BE2C (cell line): ENCODE measurements around the gene FSTL4.

Source experiments
- DNase-seq: peaks from one replicate; pipeline ENCODE4 v3.0.0-alpha.2; 2020
- H3K27me3 ChIP-seq: fragments of 250-450 bp; sonication (Bioruptor Pico); 2 replicates; pipeline ENCODE4 v1.5.1; 2020; ENCODE audit warnings: mild to moderate bottlenecking
- H3K36me3 ChIP-seq: fragments of 250-450 bp; sonication (Bioruptor Pico); 2 replicates; pipeline ENCODE4 v1.5.1; 2020; ENCODE audit warnings: mild to moderate bottlenecking
- H3K4me1 ChIP-seq: fragments of 250-450 bp; sonication (Bioruptor Pico); 2 replicates; pipeline ENCODE4 v1.5.1; 2020
- H3K4me3 ChIP-seq: 2 replicates; pipeline ENCODE4 v1.5.1; 2011; ENCODE audit warnings: low read depth, low read length
- H3K9me3 ChIP-seq: fragments of 250-450 bp; sonication (Bioruptor Pico); 2 replicates; pipeline ENCODE4 v1.5.1; 2020
- TF ChIP-seq, protein P1 (sequence below): IDR thresholded peaks from 2 replicates; pipeline ENCODE4 v1.5.1; 2012; ENCODE audit warnings: mild to moderate bottlenecking, low read depth, low read length

Gene FSTL4

DNA sequence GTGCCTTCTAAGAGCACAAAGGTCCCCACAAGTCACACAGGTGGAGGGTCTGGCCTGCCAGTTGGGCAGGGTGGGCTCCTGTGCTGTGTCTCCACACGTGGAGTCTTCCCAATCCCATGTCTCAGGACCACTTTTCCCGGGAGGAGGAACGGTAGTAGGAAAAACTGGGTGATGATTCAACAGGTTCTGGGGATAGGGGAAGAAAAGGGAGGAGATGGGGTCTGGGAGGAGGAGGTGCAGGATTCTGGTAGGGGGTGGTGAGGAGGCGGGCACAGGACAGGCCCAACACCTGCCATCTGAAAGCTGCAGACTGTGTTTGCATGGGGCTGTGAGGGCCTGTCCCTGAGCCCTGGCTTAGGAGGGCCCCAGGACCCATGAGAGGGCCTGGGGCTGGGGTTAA is 345.4 kb downstream of the FSTL4 start:
- H3K27me3 ChIP-seq, result no peaks in the 10 kb centered on the region
- no peak for DNase-seq

DNA sequence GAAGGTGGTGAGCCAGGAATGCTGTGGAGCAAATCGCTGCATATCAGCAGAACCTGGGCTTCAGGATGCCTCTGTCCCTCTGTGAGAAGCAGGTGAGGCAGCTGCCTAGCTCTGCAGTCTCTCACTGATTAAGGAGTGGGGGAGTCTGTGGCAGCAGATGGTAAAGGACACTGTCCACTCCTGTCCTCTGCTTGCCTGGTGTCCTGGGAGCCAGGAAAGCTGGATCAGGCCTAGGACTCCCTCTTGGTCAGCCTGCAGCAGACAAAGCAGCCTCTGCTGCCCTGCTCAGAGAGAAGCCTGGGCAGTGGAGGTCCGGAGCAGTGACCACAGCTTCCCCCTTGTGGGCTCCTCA is 345.8 kb downstream of the FSTL4 start:
- Histone ChIP-seq H3K27me3 (no peaks in the 10 kb centered on the region), H3K9me3 (no peaks in the 10 kb centered on the region), H3K36me3 (no peaks in the 10 kb centered on the region), H3K4me1 (no peaks in the 10 kb centered on the region), H3K4me3 (no peak overlapping the region)
- no peak for DNase-seq
- TF ChIP-seq, protein P1, sequence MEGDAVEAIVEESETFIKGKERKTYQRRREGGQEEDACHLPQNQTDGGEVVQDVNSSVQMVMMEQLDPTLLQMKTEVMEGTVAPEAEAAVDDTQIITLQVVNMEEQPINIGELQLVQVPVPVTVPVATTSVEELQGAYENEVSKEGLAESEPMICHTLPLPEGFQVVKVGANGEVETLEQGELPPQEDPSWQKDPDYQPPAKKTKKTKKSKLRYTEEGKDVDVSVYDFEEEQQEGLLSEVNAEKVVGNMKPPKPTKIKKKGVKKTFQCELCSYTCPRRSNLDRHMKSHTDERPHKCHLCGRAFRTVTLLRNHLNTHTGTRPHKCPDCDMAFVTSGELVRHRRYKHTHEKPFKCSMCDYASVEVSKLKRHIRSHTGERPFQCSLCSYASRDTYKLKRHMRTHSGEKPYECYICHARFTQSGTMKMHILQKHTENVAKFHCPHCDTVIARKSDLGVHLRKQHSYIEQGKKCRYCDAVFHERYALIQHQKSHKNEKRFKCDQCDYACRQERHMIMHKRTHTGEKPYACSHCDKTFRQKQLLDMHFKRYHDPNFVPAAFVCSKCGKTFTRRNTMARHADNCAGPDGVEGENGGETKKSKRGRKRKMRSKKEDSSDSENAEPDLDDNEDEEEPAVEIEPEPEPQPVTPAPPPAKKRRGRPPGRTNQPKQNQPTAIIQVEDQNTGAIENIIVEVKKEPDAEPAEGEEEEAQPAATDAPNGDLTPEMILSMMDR, result no peak

More for the DNA sequence above, 345.4 kb downstream of the FSTL4 start:
- TF ChIP-seq, protein P1, result no peak
- Histone ChIP-seq H3K4me1 (no peaks in the 10 kb centered on the region), H3K9me3 (no peaks in the 10 kb centered on the region), H3K36me3 (no peaks in the 10 kb centered on the region), H3K4me3 (no peak overlapping the region)

DNA sequence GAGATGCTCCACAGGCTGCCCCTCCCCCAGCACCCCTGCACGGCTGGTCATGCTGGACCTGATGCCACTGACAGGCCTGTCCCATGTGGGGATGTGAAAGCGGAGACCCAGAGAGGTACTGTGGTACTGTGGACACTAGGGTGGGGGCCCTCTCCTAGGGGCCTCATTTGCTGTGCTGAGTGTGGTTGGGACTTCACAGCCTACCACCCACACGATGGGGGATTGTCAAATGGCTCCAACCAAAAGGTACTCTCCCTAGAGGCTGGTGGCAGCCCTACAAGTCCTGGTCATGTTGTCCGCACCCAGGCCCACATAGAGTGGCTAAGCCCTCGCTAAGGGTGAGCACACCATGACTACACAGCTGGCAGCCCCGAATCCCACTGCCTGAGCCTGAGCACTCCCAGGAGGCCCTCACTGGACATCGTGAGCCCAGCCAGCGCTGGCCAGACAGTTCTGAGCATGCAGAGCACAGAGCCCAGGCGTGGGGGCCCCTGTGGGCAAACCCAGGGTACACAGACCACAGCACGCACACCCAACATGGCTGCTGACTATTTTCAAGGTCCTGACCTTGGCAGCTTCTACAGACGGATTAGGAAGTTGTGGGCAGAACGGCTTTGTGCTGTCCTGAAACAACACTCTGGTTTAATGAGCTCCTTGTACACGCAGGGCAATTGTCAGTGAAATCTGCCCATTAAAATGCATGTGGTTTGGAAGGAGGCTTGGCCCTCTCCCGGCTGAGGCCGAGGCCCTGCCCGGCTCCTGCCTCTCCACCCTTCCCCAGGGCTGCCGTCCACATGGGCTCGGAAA is 346.4 kb downstream of the FSTL4 start:
- H3K9me3 ChIP-seq, result no peaks in the 10 kb centered on the region
- no peak for DNase-seq
- no peaks in the 10 kb centered on the region for H3K27me3 ChIP-seq
- H3K36me3 ChIP-seq, result no peaks in the 10 kb centered on the region
- no peaks in the 10 kb centered on the region for H3K4me1 ChIP-seq
- no peak overlapping the region for H3K4me3 ChIP-seq
- TF ChIP-seq, protein P1, result no peak

DNA sequence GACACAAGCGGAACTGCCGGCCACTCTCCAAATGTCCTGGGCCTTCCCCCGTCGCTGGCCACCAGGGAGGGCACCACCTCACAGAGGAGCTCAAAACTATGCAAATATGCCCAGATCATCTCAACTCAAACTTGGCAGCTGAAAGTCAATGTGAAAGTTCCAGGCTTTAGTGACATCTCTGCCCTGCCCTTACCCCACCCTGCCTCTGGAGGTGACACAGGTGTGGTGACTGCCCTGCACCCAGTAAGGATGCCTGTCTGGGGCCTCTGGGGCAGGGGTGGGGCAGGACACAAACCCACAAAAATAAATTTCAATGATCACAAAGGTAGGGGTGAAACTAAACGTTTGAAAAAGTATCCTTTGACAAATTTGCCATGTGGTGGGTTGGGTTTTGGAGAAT is 347.1 kb downstream of the FSTL4 start:
- H3K4me1 ChIP-seq, result no peaks in the 10 kb centered on the region
- no peaks in the 10 kb centered on the region for H3K9me3 ChIP-seq
- no peaks in the 10 kb centered on the region for H3K36me3 ChIP-seq
- no peak for DNase-seq
- TF ChIP-seq, protein P1, result no peak
- no peak overlapping the region for H3K4me3 ChIP-seq
- H3K27me3 ChIP-seq, result no peaks in the 10 kb centered on the region

DNA sequence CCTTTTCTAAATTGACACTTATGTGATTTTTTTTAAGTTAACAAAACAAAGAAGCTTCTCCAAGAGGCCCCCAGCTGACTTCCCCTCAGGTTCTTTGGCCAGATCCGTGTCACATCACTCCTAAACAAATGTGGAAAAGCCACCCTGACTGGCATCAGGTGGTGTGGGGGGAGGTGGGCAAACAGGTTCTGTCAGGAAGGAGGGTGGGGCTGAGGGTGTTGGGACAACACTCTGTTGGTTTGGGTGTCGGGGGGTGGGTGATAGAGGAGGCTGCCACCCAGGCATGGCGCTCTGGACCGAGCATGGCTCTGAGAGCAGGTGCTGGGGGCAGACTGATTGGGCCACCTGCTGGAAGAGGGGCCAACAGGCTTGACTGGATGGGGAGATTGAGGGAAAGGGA is 349.7 kb downstream of the FSTL4 start:
- Histone ChIP-seq H3K27me3 (no peaks in the 10 kb centered on the region), H3K4me3 (no peak overlapping the region), H3K4me1 (no peaks in the 10 kb centered on the region), H3K9me3 (no peaks in the 10 kb centered on the region), H3K36me3 (no peaks in the 10 kb centered on the region)
- TF ChIP-seq, protein P1, result no peak
- no peak for DNase-seq

DNA sequence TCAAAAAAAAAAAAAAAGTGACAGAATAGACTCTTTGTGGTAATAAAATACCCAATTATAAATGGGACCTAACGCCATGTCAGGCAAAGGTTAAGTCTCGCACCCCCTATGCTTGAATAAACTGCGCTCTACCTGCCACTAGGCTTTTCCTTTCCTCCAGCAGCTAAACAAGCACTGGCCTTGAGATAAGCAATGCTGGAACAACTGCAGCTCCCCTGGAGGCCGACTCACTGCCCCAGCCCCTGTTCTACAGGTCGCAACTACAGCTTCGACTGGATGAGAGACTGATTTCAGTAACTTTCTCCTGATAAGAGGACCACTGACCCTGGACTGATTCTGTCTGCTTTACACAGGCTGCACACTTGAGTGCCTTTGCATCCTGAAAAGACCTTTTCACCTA is 350.3 kb downstream of the FSTL4 start:
- Histone ChIP-seq H3K27me3 (no peaks in the 10 kb centered on the region), H3K36me3 (no peaks in the 10 kb centered on the region)

More for the DNA sequence above, 350.3 kb downstream of the FSTL4 start:
- DNase-seq, result no peak
- Histone ChIP-seq H3K9me3 (no peaks in the 10 kb centered on the region), H3K4me3 (no peak overlapping the region), H3K4me1 (no peaks in the 10 kb centered on the region)
- TF ChIP-seq, protein P1, result no peak
